ENCODE results near the gene RHEB. TPM values are rescaled to one million over a fixed set of nuclear protein-coding genes. Genes with fewer than 3 reads are reported as not detected.

Gene RHEB
- total and polyA plus RNA-seq, 2 experiments from 2014 or later: 127 to 157 TPM

DNA sequence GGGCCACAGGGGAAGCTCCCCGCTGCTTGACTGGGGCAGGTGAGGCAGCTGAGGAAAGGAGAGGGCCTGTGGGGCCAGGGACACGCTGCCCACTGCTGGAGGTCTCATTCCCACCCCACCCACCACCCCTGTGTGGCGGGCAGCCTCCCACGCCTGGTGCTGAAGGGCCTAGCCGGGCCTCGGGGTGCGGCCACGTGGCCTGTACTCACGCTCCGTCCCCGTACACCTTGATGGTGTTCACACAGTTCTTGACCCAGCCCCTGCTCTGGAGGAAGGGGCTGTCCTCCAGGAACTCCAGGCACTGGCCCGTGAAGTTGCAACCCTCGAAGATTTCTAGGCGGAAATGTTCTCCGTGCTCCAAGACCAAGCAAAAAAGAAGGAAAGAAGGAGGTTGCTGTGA is 83.7 kb downstream of the RHEB start:
- no peak for DNase-seq (ENCODE audit: low read depth in 1 of 2, low spot score in 1 of 2)
- Histone ChIP-seq H3K4me1 (ENCODE audit: low read depth) (peaks cover 13% of the 10 kb centered on the region), H3K4me3 (no peak overlapping the region), H3K36me3 (no peaks in the 10 kb centered on the region), H3K9me3 (ENCODE audit: low read depth) (no peaks in the 10 kb centered on the region), H3K27ac (peak overlapping the region; percentile 68), H3K27me3 (no peaks in the 10 kb centered on the region)
- TF ChIP-seq, protein P1, sequence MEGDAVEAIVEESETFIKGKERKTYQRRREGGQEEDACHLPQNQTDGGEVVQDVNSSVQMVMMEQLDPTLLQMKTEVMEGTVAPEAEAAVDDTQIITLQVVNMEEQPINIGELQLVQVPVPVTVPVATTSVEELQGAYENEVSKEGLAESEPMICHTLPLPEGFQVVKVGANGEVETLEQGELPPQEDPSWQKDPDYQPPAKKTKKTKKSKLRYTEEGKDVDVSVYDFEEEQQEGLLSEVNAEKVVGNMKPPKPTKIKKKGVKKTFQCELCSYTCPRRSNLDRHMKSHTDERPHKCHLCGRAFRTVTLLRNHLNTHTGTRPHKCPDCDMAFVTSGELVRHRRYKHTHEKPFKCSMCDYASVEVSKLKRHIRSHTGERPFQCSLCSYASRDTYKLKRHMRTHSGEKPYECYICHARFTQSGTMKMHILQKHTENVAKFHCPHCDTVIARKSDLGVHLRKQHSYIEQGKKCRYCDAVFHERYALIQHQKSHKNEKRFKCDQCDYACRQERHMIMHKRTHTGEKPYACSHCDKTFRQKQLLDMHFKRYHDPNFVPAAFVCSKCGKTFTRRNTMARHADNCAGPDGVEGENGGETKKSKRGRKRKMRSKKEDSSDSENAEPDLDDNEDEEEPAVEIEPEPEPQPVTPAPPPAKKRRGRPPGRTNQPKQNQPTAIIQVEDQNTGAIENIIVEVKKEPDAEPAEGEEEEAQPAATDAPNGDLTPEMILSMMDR (IDR thresholded peaks at IDR 0.05; ENCODE audit: low read depth, low read length): no peak

DNA sequence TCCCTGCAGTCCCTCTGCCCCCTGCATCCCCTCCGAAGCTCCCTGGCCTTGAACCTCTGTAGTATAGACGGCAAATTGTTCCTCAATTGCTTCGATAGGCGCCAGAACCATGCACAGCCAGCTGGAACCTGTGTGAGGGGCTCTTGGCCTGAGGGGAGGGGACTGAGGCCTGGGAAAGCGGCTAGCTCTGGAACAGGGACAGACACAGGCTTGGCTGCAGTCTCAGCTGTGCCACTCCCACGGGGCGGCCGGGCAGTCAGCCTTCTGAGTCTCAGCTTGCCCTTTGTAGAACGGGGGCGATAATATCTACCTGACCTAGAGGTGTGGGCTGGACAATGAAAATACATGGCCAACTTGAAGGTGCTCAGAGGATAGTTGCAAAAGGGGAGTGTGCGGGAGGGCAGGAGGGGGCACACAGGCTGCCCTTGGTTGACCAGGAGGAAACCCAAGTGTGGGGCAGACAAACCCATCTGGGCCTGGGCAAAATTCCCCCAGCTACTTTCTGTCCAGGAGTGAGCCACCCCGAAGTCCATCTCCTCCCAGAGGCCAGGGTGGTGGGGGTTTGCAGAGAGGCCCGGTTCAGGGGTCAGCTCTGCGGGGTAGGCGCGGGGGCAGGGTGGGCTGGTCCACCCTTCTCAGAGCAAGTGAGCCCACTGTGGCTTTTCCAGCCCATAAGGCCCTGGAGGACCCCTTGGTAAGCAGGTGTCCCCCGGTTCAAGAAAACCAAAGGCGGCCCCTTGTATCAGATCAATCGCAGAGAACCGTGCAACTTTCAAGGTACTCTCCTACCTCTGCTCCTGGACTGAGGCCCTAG is 84.4 kb downstream of the RHEB start:
- TF ChIP-seq, protein P1 (IDR thresholded peaks at IDR 0.05; ENCODE audit: low read depth, low read length): no peak
- H3K27ac ChIP-seq: no peak overlapping the region
- no peaks in the 10 kb centered on the region for H3K36me3 ChIP-seq
- no peak for DNase-seq (ENCODE audit: low read depth in 1 of 2, low spot score in 1 of 2)
- no peaks in the 10 kb centered on the region for H3K9me3 ChIP-seq (ENCODE audit: low read depth)
- H3K27me3 ChIP-seq: no peaks in the 10 kb centered on the region
- no peak overlapping the region for H3K4me3 ChIP-seq
- peaks cover 13% of the 10 kb centered on the region for H3K4me1 ChIP-seq (ENCODE audit: low read depth)

DNA sequence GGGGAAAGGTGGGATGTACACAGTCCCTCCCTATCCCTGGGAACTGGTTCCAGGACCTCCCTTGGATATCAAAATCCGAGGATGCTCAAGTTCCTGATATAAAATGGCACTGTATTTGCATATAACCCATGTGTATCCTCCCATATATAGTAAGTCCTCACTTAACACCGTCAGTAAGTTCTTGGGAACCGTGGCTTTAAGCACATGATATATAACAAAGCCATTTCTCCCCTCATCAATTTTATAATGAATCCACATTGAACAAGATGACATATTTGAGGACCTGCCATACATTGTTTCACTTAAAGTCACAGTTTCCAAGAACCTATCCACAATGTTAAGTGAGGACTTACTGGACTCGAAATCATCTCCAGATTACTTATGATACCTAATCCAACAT is 85.1 kb downstream of the RHEB start:
- TF ChIP-seq, protein P1 (IDR thresholded peaks at IDR 0.05; ENCODE audit: low read depth, low read length): no peak
- Histone ChIP-seq H3K27me3 (no peaks in the 10 kb centered on the region), H3K4me3 (no peak overlapping the region), H3K36me3 (no peaks in the 10 kb centered on the region), H3K4me1 (ENCODE audit: low read depth) (peaks cover 18% of the 10 kb centered on the region), H3K27ac (no peak overlapping the region), H3K9me3 (ENCODE audit: low read depth) (no peaks in the 10 kb centered on the region)
- no peak for DNase-seq (ENCODE audit: low read depth in 1 of 2, low spot score in 1 of 2)

DNA sequence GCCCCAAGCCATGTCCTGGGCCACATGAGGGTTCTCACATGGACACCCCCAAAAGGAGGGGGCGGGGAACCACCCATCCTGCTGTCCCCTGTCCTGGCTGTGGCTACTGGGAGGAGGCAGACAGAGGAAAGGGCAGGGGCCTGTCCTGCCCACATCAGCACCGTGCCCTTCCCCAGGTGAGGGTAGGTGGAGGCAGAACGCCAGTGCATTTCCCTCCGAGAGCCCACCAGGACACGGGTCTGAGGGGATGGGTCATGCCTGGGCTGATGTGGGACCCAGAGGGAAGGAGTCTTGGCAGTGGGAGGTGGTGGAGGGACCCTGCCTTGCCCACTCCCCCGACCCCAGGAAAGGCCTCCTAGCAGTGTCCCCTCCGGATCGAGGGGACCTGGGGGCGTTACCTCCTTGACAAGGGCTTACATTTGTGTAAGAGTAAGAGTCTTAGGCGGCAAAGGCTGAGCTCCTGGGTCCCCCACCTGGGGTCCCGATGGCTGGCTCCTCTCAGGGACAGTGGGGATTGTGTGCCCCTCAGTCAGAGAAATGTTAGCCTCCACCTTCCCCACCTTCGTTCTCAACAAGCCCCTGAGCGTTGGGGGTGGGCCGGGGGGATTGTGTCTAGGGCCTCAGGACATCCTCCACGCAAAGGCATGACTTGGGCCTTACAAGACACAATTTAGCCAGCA is 85.8 kb downstream of the RHEB start:
- DNase-seq (ENCODE audit: low read depth in 1 of 2, low spot score in 1 of 2): no peak
- Histone ChIP-seq H3K4me1 (ENCODE audit: low read depth) (peaks cover 25% of the 10 kb centered on the region), H3K27me3 (no peaks in the 10 kb centered on the region), H3K27ac (no peak overlapping the region), H3K9me3 (ENCODE audit: low read depth) (no peaks in the 10 kb centered on the region), H3K4me3 (no peak overlapping the region), H3K36me3 (no peaks in the 10 kb centered on the region)
- TF ChIP-seq, protein P1 (IDR thresholded peaks at IDR 0.05; ENCODE audit: low read depth, low read length): no peak

DNA sequence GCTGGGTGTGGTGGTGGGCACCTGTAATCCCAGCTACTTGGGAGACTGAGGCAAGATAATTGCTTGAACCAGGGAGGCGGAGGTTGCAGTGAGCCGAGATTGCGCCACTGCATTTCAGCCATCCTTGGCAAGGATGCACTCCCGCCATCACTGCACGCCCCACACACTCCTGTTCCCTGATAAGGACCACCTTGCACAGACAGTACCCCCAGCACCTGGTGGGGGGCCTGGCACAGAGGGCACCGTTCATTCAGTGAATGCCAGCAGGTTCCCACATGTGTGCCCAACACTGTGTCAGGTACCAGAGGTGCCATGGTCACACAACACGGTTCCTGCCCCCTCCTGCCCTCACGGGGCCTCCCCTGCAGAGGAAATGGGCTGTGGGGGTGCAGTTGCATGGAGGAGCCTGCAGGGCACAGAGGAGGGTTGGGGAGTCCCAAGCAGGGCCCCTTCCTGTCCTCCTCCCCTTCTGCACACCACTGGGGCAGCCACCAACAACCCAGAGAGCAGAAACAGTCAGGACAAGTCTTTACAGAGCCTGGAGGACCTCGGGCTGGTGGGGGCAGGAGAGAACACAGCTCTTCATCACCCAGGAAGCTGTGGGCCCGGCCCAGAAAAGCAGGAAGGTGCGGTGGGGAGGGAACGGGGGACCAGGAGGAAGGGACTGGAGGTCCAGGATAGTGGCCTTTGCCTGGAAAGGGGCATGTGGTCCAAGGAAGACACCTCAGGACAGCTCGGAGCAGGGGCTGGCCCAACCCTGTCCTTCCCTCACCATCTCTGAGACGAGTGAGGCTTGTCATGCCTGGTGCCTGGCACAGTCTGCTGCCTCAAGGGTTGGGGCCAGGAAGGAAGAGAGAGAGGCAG is 86.8 kb downstream of the RHEB start:
- Histone ChIP-seq H3K9me3 (ENCODE audit: low read depth) (no peaks in the 10 kb centered on the region), H3K27ac (no peak overlapping the region), H3K4me3 (no peak overlapping the region), H3K4me1 (ENCODE audit: low read depth) (peaks cover 33% of the 10 kb centered on the region), H3K27me3 (no peaks in the 10 kb centered on the region), H3K36me3 (no peaks in the 10 kb centered on the region)
- TF ChIP-seq, protein P1 (IDR thresholded peaks at IDR 0.05; ENCODE audit: low read depth, low read length): peak; percentile 5
- no peak for DNase-seq (ENCODE audit: low read depth in 1 of 2, low spot score in 1 of 2)
